Right renal cortex interstitium (tissue), 3 donors: ENCODE results near the gene USP48. TPM values are rescaled to one million over a fixed set of nuclear protein-coding genes. Genes with fewer than 3 reads are reported as not detected.

Experiments
- DNase-seq, 3 donors: peaks; one replicate each; pipeline ENCODE4 v3.0.0-alpha.2; 2013; ENCODE audit warnings: low read depth in 3 of 3, low spot score in 2 of 3
- polyA plus RNA-seq, 3 donors: library from polyadenylated mRNA; unstranded; fragments of 120-200 nt; gene quantifications; one replicate each; pipeline ENCODE4 v1.2.1, GENCODE V29; 2013; ENCODE audit not compliant: insufficient read length in 3 of 3

Gene USP48
- polyA plus RNA-seq, 3 donors, result 61.0 to 67.0 (median 64.7) TPM

DNA sequence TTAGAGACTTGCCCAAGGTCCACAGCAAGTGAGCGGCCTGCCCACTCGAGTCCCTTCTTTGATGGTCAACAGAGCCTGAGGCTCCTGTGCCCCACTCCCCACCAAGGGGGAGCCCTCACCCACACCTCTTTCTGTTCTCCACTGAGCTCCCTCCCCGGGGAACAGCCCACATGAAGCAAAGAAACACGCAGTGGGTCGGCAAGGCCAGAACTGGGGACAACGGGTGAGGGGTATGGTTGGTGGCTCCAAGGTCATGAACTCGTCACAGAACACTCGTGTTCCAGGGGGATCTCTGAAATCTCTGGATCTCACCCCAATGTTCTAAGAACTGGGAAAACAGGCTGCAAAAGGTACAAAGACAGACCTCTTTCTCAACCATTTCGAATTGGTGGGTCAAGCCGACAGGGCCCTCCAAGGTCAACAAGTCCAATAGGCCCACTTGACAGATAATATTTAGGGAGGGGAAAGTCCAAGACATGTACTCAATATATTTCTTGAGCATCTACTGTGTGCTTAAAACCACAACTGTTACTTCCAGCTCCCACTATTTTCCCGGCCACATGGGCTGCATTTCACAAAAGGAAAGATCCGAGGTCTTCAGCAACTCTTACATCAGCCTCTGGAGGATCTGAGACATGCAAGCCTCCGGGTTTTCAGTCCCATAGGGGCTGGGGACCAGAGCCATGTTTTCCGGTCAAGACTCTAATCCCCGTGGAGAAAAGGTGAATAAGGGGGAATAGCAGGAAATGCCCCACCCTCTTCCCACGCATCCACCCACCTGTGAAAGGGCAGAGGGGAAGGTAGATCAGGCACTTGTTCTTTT is 112.7 kb downstream of the USP48 start:
- no peak for DNase-seq

- no peak for DNase-seq
Observed at GRCh38 chr1:21669258-21670058, 113.5 kb downstream of the USP48 start, which contains the start of gene RAP1GAP. Gene RAP1GAP, minus strand, starts transcription at chr1:21669357. Its CDS starts 49,325 bp downstream, at chr1:21620032.

DNA sequence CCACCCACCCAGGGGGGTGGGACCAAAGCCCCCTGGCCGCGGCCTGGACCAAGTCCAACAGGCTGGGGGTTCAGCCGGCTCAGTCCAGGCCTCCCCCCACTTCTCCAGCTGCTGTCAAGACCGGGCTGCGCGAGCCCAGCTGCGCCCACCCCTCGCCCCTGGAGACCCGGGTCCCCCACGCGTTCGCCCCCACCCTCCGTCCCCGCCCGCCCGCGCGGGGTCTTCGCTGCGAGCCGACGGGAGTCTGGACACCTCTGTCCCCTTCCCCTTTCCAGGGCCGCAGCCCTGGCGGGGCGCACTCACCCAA is 114.0 kb downstream of the USP48 start:
- DNase-seq, result no peak

GRCh38 chr1:21668232-21668950 is 114.6 kb downstream of the USP48 start:
- DNase-seq, result no peak

- DNase-seq, result no peak
Observed at GRCh38 chr1:21667348-21668231, 115.4 kb downstream of the USP48 start.

DNA sequence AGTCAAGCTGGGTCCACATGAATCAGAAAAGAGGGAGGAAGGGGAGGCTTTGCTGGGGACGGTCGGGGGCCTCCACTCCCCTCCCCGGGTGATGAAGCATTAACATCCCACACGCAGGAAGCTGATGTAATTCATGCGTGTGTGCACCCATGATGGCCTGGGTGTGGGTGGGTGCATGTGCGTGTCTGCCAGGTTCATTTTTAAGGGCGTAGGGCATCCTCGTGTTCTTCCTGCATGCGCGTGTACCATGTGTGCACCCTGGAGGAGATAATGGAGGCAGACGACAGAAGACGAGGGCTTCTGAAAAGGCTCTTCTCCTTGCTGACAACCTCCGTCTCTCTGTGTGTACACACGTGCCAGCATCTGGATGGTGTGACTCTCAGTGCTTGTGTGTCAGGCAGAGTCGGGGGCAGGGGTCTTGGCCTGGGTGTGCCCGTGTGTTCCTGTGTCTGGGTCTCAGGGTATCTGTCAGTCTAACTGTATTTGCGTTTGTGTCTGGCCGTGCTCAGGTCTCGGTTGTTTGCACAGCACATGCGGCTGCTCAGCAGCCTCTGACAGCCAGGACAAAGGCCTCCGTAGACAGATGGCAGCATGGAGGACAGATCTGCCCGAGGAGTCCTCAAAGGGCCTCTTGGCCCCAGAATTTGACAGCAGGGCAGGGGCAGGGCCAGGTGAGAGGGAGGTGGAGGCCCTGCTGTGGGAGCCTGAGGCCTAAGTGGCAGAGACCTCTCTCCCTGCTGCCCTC is 116.2 kb downstream of the USP48 start:
- no peak for DNase-seq

DNA sequence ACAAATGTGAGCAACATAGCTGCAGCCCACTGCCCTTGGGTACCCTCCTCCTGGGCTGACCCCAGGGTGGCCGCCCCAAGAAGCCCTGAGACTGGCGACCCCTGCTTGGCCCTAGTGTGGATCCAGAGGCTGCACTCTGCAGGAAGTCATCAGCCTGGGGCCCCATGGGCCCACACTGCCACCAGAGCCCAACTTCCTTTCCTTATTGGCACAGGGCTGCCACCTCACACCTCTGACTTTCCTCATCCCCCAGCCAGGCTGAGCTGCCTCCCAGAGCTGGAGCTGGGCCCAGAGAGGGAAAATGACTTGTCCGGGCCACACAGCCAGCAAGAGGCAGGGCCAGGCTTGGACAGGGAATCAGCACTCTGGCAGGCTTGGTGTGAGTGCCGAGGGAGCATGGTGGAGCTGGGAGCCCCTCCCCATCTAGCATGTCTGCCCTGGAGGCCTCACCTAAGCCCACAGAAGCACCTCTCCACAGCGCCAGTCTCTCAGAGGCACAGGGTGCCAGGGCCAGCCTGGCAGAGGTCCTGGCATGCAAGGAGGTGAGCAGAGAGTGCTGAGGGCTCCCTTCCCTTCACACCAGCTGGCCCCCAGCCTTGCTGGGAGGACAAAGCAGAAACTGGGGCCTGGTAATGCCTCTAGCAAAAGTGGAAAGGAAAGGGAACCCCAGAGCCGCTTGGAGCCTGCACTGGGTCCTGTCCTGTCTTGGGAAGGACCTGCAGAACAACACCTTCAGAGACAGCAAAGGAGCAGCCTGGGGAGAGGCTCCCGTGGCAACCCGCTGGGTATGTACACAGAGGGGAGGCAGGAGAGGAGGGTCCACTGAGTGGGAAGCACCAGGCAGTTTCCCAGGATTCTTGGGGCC is 117.0 kb downstream of the USP48 start:
- no peak for DNase-seq

GRCh38 chr1:21664806-21665588 is 118.0 kb downstream of the USP48 start:
- DNase-seq, result no peak

DNA sequence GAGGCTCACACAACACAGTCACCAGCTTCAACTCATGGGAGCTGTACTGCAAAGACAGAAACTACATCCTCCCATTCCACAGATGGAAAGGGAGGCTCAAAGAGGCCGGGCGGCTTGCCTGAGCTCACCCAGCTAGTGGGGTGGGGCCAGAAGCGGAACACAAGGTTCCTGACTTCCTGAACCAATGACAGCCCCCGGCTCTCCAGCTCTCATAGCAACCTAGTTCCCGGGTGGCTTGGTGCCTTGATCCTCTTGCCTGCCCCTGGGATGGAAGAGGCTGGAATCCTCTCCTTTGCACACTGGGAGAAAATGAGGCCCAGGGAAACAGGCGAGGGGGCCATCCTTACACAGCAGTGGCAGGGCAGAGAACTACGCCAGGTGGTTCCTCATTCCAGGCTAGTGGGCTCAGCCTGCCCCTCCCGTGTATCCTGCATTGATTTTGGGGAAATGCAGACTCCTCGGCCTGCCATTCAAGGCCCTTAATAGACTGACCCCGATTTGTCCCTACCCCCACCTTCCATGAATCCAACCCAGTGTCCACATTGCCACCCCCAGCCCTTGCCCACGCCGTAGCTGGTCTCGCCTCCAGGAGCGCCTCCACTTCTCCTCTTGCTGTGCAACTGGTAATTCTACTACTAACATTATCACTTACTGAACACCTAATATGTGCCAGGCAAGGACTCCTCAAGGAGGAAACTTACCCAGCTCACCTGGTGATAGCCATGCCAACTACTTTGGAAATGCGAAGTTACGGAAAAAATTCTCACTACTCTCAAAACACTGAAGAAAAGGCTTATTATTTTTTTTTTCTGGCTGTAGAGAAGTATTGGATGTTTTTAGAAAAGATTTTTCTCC is 118.8 kb downstream of the USP48 start:
- no peak for DNase-seq

DNA sequence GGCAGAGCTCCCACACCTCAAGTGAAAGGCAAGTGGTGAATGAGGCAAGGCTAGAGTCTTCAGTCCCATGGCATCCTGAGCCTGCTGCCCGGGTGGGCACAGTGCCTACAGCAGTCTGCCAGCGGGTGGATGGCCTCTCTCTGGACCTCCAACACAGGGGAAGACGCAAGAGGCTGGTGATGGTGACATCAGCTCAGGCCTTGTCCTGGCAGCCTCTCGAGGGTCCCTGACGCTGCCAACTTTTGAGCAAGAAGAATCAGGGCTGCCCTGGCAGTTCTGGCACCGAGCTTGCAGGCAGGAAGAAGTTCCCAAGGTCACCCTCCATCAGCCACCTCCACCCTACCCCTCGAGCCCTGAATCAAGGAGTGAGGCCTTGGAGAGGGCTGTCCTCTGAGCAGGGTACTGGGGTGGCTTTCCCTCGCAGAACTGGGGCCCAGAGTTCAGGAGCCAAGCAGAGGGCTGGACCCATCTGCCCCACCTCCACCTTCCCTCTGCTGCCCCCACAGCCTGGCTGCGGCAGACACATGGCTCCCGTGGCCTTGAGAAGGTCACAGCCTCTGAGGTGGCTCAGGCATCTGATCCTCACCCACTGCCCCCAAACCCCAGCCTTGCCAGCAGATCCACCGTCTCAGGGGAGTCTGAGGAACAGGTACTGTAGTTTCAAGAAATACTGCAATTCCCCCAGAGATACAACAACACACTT is 119.5 kb downstream of the USP48 start:
- DNase-seq, result no peak

DNA sequence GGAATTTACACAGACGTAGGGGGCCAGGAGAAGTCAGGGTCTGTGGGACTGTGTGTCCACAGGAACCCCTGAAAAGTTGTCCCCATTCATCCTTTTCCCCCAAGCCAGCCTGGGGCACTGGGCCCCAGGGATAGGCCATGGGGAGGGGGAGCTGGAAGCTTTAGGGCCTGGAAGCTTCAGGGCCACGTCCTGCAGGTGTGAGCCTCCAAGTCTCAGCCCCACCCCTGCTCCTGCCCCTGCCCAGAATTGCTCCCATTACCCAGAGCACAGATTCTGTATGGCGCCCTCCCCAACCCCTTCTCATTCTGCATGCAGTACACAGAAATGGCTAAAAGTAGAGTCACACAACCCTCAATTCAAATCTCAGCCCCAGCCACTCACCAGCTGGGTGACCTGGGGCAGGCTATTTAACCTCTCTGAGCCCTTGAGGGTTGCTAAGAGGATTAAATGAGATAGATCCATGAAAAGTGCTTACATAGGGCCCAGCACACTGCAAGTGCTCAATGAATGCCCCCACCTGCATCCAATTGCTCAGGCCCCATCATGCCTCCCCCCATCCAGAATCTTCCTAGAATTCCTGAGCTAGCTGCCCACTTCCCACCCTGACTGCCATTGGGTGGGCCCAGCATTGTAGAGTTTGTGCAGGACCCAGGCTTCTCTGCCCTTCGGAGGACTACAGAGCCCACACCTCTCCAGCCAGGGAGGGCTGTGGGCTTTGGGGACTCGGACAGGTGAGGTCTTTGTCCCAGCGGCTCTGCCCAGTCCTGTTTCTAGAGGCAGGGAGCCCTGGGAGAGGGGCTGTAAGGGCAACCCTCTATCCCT is 120.3 kb downstream of the USP48 start:
- DNase-seq, result no peak

DNA sequence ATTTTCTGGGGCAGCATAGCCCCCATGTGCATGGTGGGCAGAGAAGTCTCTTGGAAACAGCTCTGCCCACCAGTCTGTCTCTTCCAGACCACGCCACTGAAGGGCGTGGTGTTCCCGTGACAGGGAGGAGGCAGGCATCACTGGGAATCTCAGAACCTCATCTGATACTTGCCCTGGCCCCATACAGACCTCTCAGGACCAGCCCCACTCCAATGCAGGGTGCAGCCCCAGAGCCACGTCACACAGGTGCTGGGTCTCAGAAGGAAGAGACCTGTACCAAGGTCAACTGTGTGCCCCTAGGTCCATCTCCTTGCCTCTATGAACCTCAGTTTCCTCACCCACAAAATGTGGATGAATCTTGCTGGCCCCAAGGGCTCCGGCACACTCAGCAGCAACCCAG is 121.1 kb downstream of the USP48 start:
- no peak for DNase-seq

- DNase-seq, result no peak
Observed at GRCh38 chr1:21659924-21660326, 123.0 kb downstream of the USP48 start.

- DNase-seq, result no peak
Observed at GRCh38 chr1:21659099-21659923, 123.6 kb downstream of the USP48 start.
